ENCODE results near the gene FUT8. TPM values are rescaled to one million over a fixed set of nuclear protein-coding genes. Genes with fewer than 3 reads are reported as not detected.

Gene FUT8
- total RNA-seq, 4 donors from 2014 or later, result 5.5 to 25.4 (median 8.8) TPM

- WGBS, 2 donors, result 91 to 94% methylated on average over 6 of the region's 6 CpGs
- H3K27ac ChIP-seq, result peak overlapping the region in 1 of 4 donors; percentile 9
- intact Hi-C loops (cut with DNase I), result no loop called here
- no peaks in the 10 kb centered on the region for H3K36me3 ChIP-seq
- H3K4me3 ChIP-seq, result no peak overlapping the region
- no peaks in the 10 kb centered on the region for H3K4me1 ChIP-seq
- no peaks in the 10 kb centered on the region for H3K9me3 ChIP-seq
- no peak for TF ChIP-seq POLR2A (IDR thresholded peaks at IDR 0.05)
- no peak for TF ChIP-seq CTCF (IDR thresholded peaks at IDR 0.05)
- no peaks in the 10 kb centered on the region for H3K27me3 ChIP-seq
- DNase-seq, result no peak
These were observed 25.4 kb upstream of the FUT8 start for GRCh38 chr14:65387171-65387570.

- intact Hi-C loops (cut with DNase I), result no loop called here
- H3K27ac ChIP-seq, result peak overlapping the region in 1 of 4 donors; percentile 9
- 85 to 100% methylated on average over 1 of the region's 1 CpG for WGBS, 2 donors
These were observed 24.9 kb upstream of the FUT8 start for GRCh38 chr14:65387628-65388027.

GRCh38 chr14:65392296-65392695, 20.2 kb upstream of the FUT8 start:
- Histone ChIP-seq H3K4me1 (no peaks in the 10 kb centered on the region), H3K4me3 (no peak overlapping the region), H3K9me3 (peaks cover 0 to 16% (median 13%) of the 10 kb centered on the region in 3 donors), H3K27me3 (no peaks in the 10 kb centered on the region), H3K36me3 (no peaks in the 10 kb centered on the region), H3K27ac (no peak overlapping the region)
- WGBS, 2 donors, result 50 to 55% methylated on average over 4 of the region's 4 CpGs
- intact Hi-C loops (cut with DNase I), result no loop called here
- TF ChIP-seq POLR2A (IDR thresholded peaks at IDR 0.05) (no peak), CTCF (IDR thresholded peaks at IDR 0.05) (no peak)
- DNase-seq, result no peak

More at GRCh38 chr14:65387628-65388027, 24.9 kb upstream of the FUT8 start:
- Histone ChIP-seq H3K9me3 (no peaks in the 10 kb centered on the region), H3K4me3 (no peak overlapping the region), H3K36me3 (no peaks in the 10 kb centered on the region), H3K27me3 (no peaks in the 10 kb centered on the region), H3K4me1 (no peaks in the 10 kb centered on the region)
- DNase-seq, result no peak
- no peak for TF ChIP-seq CTCF (IDR thresholded peaks at IDR 0.05)
- no peak for TF ChIP-seq POLR2A (IDR thresholded peaks at IDR 0.05)

GRCh38 chr14:65396082-65396910, 16.2 kb upstream of the FUT8 start:
- intact Hi-C loops (cut with DNase I), result no loop called here

More at GRCh38 chr14:65396082-65396910, 16.2 kb upstream of the FUT8 start:
- no peaks in the 10 kb centered on the region for H3K36me3 ChIP-seq
- TF ChIP-seq CTCF (IDR thresholded peaks at IDR 0.05) (no peak), POLR2A (IDR thresholded peaks at IDR 0.05) (no peak)
- H3K4me3 ChIP-seq, result no peak overlapping the region
- WGBS, 2 donors, result 60 to 67% methylated on average over 5 of the region's 5 CpGs
- no peak overlapping the region for H3K27ac ChIP-seq
- H3K27me3 ChIP-seq, result no peaks in the 10 kb centered on the region
- H3K9me3 ChIP-seq, result peaks cover 0 to 16% (median 13%) of the 10 kb centered on the region in 3 donors
- no peaks in the 10 kb centered on the region for H3K4me1 ChIP-seq
- no peak for DNase-seq
